HPDE6-E6E7 (cell line): Measurements from ENCODE around the gene MEPE.

Source experiments
- DNase-seq: peaks from one replicate; pipeline ENCODE4 v3.0.0; 2011; ENCODE audit warnings: missing footprints; ENCODE audit errors: extremely low spot score

MEPE gene

GRCh38 chr4:87832669-87833068 is at the start of gene MEPE:
MEPE (plus strand) TSS chr4:87832969; CDS start chr4:87834715, 1,746 bp downstream.
- DNase-seq: no peak

- no peak for DNase-seq
Observed at GRCh38 chr4:87783781-87784180, 49.0 kb upstream of the MEPE start.

GRCh38 chr4:87785731-87786509 is 46.8 kb upstream of the MEPE start:
- DNase-seq: no peak

GRCh38 chr4:87799301-87800113 is 33.3 kb upstream of the MEPE start, which contains the start of gene IBSP:
IBSP (plus strand) TSS chr4:87799554; CDS start chr4:87802362, 2,808 bp downstream.
- no peak for DNase-seq

GRCh38 chr4:87802858-87803257 is 29.9 kb upstream of the MEPE start:
- DNase-seq: no peak

- no peak for DNase-seq
Observed at GRCh38 chr4:87803421-87803820, 29.3 kb upstream of the MEPE start.

GRCh38 chr4:87804871-87805270 is 27.9 kb upstream of the MEPE start:
- DNase-seq: no peak

GRCh38 chr4:87805971-87806370 is 26.8 kb upstream of the MEPE start:
- DNase-seq: no peak

- DNase-seq: no peak
Observed at GRCh38 chr4:87806520-87806919, 26.2 kb upstream of the MEPE start.

GRCh38 chr4:87807402-87807801 is 25.4 kb upstream of the MEPE start:
- DNase-seq: no peak

GRCh38 chr4:87811977-87812376 is 20.8 kb upstream of the MEPE start:
- no peak for DNase-seq

- peak; percentile 35 for DNase-seq
Observed at GRCh38 chr4:87819281-87819919, 13.4 kb upstream of the MEPE start.

GRCh38 chr4:87823200-87823599 is 9.6 kb upstream of the MEPE start:
- no peak for DNase-seq

GRCh38 chr4:87823724-87824123 is 9.0 kb upstream of the MEPE start:
- no peak for DNase-seq

GRCh38 chr4:87824352-87824751 is 8.4 kb upstream of the MEPE start:
- no peak for DNase-seq

- DNase-seq: no peak
Observed at GRCh38 chr4:87834401-87834800, 1.6 kb downstream of the MEPE start.

- no peak for DNase-seq
Observed at GRCh38 chr4:87835197-87835596, 2.4 kb downstream of the MEPE start.

GRCh38 chr4:87835743-87836142 is 3.0 kb downstream of the MEPE start:
- no peak for DNase-seq

GRCh38 chr4:87838205-87838604 is 5.4 kb downstream of the MEPE start:
- DNase-seq: peak; percentile 27

GRCh38 chr4:87838890-87839591 is 6.3 kb downstream of the MEPE start:
- no peak for DNase-seq

GRCh38 chr4:87839592-87839946 is 6.8 kb downstream of the MEPE start:
- DNase-seq: no peak

GRCh38 chr4:87840149-87840548 is 7.4 kb downstream of the MEPE start:
- DNase-seq: no peak
